ENCODE data around the gene SLC35D2.

GRCh38 chr9:96343515-96344360 lies 39.8 kb downstream of the SLC35D2 start:
- no peak for TF ChIP-seq FOXP2 (optimal IDR thresholded peaks at IDR 0.05; ENCODE audit: borderline replicate concordance, extremely low read depth, extremely low read length, insufficient read depth)
- TF ChIP-seq POLR2AphosphoS5 (IDR thresholded peaks at IDR 0.05; ENCODE audit: low read depth, low read length), result no peak
- no peak for TF ChIP-seq TAF1 (IDR thresholded peaks at IDR 0.05; ENCODE audit: borderline replicate concordance, insufficient read depth, low read length)
- no peak for TF ChIP-seq SIN3A (IDR thresholded peaks at IDR 0.05; ENCODE audit: borderline replicate concordance, insufficient read depth, low read length)
- TF ChIP-seq REST (IDR thresholded peaks at IDR 0.05; ENCODE audit: insufficient read depth in 1 of 2, low read depth in 2 of 2, low read length in 2 of 2), result no peak

All from PFSK-1 (cell line).